SU-DHL-6 (cell line): ENCODE measurements around the gene OR52A1.

ENCODE experiments used
- EZH2phosphoT487 ChIP-seq: fragments of 200-600 bp; sonication (generic), shearing (Covaris generic); conservative IDR thresholded peaks from 2 replicates; pipeline ENCODE4 v1.6.1; 2018; ENCODE audit warnings: mild to moderate bottlenecking, antibody characterized with exemption, low read length, moderate library complexity, mixed read lengths
- TF ChIP-seq, protein P1 (sequence below): fragments of 200-600 bp; sonication (generic); IDR thresholded peaks from one replicate; pipeline ENCODE4 v1.5.1; 2017; ENCODE audit warnings: antibody characterized with exemption, mild to moderate bottlenecking, low read length, moderate library complexity; ENCODE audit not compliant: insufficient read depth, poor library complexity, severe bottlenecking

DNA sequence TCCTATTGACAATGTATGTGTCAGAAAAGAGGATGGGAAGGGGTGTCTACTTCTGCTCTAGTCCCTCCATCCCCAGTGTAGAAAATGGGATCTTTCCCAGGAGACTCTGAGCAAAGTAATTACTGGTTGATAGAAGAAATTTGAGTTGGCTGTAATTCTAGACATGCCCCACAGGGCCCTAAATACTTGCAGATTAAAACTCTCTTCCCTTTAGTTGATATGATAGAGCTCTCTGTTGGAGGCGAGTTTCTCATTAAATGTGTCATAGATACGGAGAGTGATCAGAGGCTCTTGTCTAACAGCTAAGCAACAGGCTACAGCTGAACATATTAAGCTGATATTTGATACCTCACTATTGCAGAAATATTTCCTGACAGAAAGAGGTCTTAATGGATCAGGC is 52.3 kb downstream of the OR52A1 start:
- TF ChIP-seq, protein P1, sequence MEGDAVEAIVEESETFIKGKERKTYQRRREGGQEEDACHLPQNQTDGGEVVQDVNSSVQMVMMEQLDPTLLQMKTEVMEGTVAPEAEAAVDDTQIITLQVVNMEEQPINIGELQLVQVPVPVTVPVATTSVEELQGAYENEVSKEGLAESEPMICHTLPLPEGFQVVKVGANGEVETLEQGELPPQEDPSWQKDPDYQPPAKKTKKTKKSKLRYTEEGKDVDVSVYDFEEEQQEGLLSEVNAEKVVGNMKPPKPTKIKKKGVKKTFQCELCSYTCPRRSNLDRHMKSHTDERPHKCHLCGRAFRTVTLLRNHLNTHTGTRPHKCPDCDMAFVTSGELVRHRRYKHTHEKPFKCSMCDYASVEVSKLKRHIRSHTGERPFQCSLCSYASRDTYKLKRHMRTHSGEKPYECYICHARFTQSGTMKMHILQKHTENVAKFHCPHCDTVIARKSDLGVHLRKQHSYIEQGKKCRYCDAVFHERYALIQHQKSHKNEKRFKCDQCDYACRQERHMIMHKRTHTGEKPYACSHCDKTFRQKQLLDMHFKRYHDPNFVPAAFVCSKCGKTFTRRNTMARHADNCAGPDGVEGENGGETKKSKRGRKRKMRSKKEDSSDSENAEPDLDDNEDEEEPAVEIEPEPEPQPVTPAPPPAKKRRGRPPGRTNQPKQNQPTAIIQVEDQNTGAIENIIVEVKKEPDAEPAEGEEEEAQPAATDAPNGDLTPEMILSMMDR, result no peak
- no peak for TF ChIP-seq EZH2phosphoT487
